T-helper 2 cell treated with Interferon-gamma antibody and Interleukin-4, amounts not matched to agents 5 μg/mL and 100 μg/mL, for 36 hours (primary cell): Measurements from ENCODE around the gene CD80.

Experiments
- DNase-seq: peaks from one replicate; pipeline ENCODE4 v3.0.0; 2021; ENCODE audit warnings: low spot score
- H3K27ac Mint-ChIP-seq: one replicate; pipeline ENCODE4 v1.8.0; 2021; ENCODE audit warnings: mild to moderate bottlenecking, mixed read lengths
- H3K27me3 Mint-ChIP-seq: one replicate; pipeline ENCODE4 v1.8.0; 2021; ENCODE audit warnings: low read depth, mixed read lengths
- H3K36me3 Mint-ChIP-seq: one replicate; pipeline ENCODE4 v1.8.0; 2021; ENCODE audit warnings: low read depth, mixed read lengths
- H3K4me1 Mint-ChIP-seq: one replicate; pipeline ENCODE4 v1.8.0; 2021; ENCODE audit warnings: low read depth, mixed read lengths
- H3K4me3 Mint-ChIP-seq: one replicate; pipeline ENCODE4 v1.8.0; 2022; ENCODE audit warnings: mild to moderate bottlenecking, moderate library complexity, mixed read lengths
- H3K9me3 Mint-ChIP-seq: one replicate; pipeline ENCODE4 v1.8.0; 2021; ENCODE audit warnings: mixed read lengths

CD80 gene

DNA sequence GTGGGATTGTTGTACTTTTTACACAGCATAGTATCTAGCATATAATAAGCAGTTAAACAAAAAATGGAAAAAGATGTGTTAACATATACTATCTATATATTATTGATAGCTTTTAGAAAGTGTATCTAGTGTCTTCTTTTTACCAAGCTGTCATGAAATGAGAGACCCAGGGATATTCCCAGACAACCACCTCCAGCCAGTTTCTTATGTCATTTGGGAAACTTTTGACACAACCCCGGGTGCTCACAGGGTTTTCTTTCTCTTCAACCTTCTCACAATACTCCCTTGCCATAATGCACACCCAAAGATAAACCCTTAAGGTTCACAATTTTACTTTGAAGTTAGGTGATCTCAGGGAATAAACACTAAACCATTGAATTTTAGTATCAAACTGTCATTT, 33.4 kb upstream of the CD80 start:
- DNase-seq, result no peak
- Mint-ChIP-seq H3K27me3 (peaks cover 8% of the 10 kb centered on the region), H3K27ac (no peak overlapping the region), H3K4me3 (no peak overlapping the region), H3K4me1 (peaks cover 14% of the 10 kb centered on the region), H3K9me3 (peaks cover 11% of the 10 kb centered on the region), H3K36me3 (peaks cover 5% of the 10 kb centered on the region)

DNA sequence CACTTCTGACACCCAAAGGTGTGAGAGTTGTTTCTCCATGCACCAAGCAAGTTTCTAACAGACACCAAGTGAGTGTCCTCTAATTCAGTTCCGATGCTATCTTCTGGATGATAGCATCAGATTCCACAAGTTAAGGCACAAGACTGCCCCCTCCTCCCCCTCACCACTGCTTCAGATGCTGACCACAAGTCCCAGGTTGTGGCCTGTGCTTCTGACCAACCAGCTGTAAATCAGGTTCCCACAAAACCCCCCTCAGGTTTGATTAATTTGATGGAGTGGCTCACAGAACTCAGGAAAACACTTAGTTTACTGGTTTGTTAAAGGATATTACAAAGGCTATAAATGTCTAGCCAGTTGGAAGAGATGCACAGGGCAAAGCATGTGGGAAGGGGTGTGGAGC, 31.3 kb upstream of the CD80 start:
- peaks cover 5% of the 10 kb centered on the region for H3K36me3 Mint-ChIP-seq
- H3K27ac Mint-ChIP-seq, result no peak overlapping the region
- H3K27me3 Mint-ChIP-seq, result peaks cover 8% of the 10 kb centered on the region
- no peak overlapping the region for H3K4me3 Mint-ChIP-seq
- DNase-seq, result no peak
- peaks cover 13% of the 10 kb centered on the region for H3K4me1 Mint-ChIP-seq
- H3K9me3 Mint-ChIP-seq, result peaks cover 11% of the 10 kb centered on the region

DNA sequence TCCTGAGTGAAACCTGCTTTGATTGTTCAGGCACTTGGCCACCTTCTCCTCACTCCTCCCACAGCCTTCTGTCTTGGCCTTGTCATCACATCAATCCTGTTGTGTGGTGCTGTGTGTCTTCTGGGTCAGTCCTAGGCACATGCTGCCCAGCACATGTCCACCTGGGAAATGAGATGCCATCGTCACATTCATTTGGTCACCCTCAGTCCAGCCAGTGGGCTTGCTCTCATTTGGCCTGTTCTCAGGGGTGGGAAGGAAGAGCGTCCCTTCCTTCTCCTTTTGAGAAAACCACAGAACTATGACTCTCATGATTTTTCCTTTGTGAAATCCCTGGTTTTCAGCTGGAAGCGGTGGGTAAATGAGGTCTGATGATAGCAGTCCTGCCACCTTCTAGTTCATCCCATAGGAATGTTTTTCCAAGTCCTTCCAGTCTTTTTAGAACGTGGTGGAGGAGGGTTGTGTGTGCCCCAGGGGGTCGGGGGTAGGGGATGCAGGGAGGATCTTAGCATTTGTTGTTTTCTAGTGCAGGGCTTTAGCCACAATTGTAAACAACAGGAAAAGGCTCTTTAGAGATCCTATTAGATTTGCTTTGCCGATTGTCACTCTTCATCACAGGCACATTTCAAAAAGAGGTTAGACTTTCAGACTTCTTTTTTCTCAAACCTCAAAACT, 29.8 kb upstream of the CD80 start:
- peaks cover 11% of the 10 kb centered on the region for H3K9me3 Mint-ChIP-seq
- H3K4me3 Mint-ChIP-seq, result no peak overlapping the region
- no peak for DNase-seq
- H3K27ac Mint-ChIP-seq, result no peak overlapping the region
- H3K36me3 Mint-ChIP-seq, result peaks cover 5% of the 10 kb centered on the region
- H3K4me1 Mint-ChIP-seq, result peaks cover 13% of the 10 kb centered on the region
- peaks cover 8% of the 10 kb centered on the region for H3K27me3 Mint-ChIP-seq

DNA sequence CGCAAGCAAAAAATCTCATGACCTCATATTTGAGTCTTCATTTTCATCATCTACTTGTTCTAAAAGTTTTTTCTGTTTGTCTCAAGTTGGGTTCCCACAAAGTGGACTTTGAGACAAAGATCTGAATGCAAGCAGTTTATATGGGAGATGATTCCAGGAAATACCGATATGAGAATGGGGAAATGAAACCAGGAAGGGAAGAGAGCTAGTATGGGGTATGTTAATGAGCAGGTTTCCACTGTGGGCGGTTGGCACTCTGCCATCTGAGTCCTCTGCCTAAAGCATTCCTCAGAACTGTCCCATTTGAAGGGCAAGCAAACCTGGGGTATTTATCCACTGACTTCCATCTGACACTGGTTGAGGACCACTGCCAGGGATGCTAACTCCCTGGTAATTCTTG, 28.7 kb upstream of the CD80 start:
- DNase-seq, result no peak
- no peak overlapping the region for H3K4me3 Mint-ChIP-seq
- peaks cover 13% of the 10 kb centered on the region for H3K4me1 Mint-ChIP-seq
- H3K36me3 Mint-ChIP-seq, result peaks cover 5% of the 10 kb centered on the region
- H3K27ac Mint-ChIP-seq, result no peak overlapping the region
- peaks cover 11% of the 10 kb centered on the region for H3K9me3 Mint-ChIP-seq
- H3K27me3 Mint-ChIP-seq, result peaks cover 6% of the 10 kb centered on the region

DNA sequence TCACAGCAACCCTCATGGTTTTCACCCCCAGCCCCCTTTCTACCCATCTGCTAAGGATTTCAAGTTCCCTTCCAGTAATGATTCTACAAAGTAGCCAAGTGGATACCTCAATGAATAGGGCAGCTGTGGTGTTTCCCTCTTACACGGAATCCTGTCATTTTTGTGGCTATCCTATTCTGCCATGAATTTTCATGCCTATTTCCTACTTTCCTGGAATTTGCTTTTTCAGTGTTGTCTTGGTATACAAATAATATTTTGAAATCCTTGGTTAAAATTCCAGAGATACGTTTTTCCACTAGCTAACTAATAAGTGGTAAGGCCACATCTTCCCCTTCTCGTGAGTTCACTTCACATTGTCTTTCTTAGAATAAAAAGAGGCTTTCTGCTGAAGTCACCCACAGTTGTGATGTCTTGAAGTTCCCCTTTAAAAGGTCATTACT, 27.3 kb upstream of the CD80 start:
- peaks cover 11% of the 10 kb centered on the region for H3K9me3 Mint-ChIP-seq
- H3K27ac Mint-ChIP-seq, result no peak overlapping the region
- H3K36me3 Mint-ChIP-seq, result peaks cover 5% of the 10 kb centered on the region
- no peak overlapping the region for H3K4me3 Mint-ChIP-seq
- peaks cover 18% of the 10 kb centered on the region for H3K4me1 Mint-ChIP-seq
- no peak for DNase-seq
- H3K27me3 Mint-ChIP-seq, result peaks cover 6% of the 10 kb centered on the region

DNA sequence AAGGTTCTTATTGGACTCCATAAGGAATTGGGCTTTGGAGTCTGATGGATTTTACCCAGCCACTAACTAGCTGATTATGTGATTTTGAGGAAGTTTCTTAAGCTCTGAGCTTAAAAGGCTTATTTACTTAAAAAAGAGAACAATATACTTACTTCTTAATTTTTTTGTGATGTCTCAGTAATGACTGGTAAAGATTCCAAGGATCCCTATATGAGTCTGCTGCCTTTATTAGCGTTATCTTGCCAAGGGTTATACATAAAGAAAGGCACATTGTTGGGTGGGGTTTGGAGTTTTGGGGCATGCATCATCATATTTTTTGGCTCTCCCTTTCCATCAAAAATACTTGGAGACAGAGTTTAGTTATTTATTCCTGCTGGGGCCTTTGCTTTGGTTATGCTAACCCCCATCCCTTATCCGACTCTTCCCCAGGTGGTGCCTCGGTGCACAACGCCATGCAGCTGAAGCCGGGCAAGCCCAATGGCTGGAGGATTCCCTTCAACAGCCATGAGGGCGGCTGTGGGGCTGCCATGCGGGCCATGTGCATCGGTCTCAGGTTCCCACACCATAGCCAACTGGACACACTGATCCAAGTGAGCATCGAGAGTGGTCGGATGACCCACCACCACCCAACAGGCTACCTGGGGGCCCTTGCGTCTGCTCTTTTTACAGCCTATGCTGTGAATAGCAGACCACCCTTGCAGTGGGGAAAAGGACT, 26.6 kb upstream of the CD80 start:
- Mint-ChIP-seq H3K9me3 (peaks cover 11% of the 10 kb centered on the region), H3K4me3 (no peak overlapping the region), H3K4me1 (peaks cover 21% of the 10 kb centered on the region), H3K27ac (no peak overlapping the region), H3K36me3 (peaks cover 5% of the 10 kb centered on the region), H3K27me3 (peaks cover 6% of the 10 kb centered on the region)
- DNase-seq, result no peak

DNA sequence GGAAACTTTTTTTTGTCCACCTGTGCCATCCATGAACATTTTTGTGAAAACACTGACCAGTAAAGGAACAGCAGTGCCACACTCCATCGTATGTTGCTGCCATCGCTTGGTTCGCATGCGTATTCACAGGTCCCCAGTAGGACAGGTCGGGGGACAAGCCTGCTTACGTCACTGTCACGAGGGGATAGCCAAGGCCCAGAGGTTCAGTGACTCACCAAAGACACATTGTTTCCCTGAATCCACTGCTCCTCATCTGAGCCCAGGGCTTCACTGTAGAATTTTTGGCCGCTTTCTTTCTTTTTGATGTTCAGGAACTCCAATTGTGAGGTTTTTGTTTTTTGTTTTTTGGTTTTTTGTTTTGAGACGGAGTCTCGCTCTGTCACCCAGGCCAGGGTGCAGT, 25.8 kb upstream of the CD80 start:
- peaks cover 24% of the 10 kb centered on the region for H3K4me1 Mint-ChIP-seq
- no peak overlapping the region for H3K27ac Mint-ChIP-seq

DNA sequence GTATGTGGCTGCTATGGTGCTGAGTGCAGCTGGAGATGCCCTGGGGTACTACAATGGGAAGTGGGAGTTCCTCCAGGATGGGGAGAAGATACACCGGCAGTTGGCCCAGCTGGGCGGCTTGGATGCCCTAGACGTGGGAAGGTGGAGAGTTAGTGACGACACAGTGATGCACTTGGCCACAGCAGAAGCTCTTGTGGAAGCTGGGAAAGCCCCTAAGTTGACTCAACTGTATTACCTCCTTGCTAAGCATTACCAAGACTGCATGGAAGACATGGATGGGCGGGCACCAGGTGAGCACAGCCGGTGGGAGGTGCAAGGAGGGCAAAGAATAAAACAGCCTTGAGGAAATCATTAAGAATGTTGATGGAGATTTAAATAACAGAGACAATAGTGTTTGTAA, 22.8 kb upstream of the CD80 start:
- Mint-ChIP-seq H3K27ac (peak overlapping the region; percentile 24), H3K4me1 (peaks cover 20% of the 10 kb centered on the region), H3K9me3 (no peaks in the 10 kb centered on the region), H3K36me3 (no peaks in the 10 kb centered on the region), H3K27me3 (no peaks in the 10 kb centered on the region), H3K4me3 (no peak overlapping the region)
- no peak for DNase-seq

More for the DNA sequence above, 25.8 kb upstream of the CD80 start:
- H3K27me3 Mint-ChIP-seq, result peaks cover 5% of the 10 kb centered on the region
- H3K36me3 Mint-ChIP-seq, result peaks cover 4% of the 10 kb centered on the region
- H3K9me3 Mint-ChIP-seq, result peaks cover 8% of the 10 kb centered on the region
- no peak overlapping the region for H3K4me3 Mint-ChIP-seq
- no peak for DNase-seq

DNA sequence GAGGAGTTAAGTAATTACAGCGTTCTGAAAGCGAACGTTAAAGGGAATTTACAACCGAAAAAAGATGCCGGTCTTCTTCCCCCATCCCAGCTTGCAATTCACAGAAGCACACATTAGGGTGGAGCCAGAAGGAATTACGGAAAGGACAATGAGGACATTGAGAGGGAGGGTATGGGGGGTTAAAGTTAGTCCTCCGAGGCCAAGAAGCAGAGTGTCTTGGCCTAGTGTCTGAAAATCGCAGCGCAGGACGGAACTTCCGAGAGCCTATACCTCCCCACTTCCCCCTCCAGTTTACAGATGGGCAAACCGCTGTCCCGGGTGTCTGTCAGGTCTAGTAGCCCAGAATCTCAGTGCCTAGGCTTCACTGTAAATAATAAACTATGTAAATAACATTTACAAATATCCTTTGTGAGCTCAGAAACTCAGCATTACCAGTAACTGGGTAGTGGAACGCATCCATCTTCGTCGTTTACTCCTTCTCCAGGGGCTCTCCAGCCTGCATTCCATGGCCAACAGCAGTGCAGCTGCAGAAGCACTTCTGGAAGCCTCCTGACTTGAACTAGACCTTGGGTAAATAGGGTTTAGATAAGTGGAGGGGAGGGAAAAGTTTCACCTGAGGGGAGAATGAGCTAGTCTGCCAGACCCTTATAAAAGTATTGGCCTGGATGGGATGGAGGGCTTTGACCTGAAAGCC, 20.8 kb upstream of the CD80 start:
- peaks cover 22% of the 10 kb centered on the region for H3K4me1 Mint-ChIP-seq
- H3K9me3 Mint-ChIP-seq, result no peaks in the 10 kb centered on the region
- no peaks in the 10 kb centered on the region for H3K27me3 Mint-ChIP-seq
- no peaks in the 10 kb centered on the region for H3K36me3 Mint-ChIP-seq
- no peak for DNase-seq
- peak overlapping the region; percentile 89 for H3K4me3 Mint-ChIP-seq
- H3K27ac Mint-ChIP-seq, result peak overlapping the region; percentile 85

DNA sequence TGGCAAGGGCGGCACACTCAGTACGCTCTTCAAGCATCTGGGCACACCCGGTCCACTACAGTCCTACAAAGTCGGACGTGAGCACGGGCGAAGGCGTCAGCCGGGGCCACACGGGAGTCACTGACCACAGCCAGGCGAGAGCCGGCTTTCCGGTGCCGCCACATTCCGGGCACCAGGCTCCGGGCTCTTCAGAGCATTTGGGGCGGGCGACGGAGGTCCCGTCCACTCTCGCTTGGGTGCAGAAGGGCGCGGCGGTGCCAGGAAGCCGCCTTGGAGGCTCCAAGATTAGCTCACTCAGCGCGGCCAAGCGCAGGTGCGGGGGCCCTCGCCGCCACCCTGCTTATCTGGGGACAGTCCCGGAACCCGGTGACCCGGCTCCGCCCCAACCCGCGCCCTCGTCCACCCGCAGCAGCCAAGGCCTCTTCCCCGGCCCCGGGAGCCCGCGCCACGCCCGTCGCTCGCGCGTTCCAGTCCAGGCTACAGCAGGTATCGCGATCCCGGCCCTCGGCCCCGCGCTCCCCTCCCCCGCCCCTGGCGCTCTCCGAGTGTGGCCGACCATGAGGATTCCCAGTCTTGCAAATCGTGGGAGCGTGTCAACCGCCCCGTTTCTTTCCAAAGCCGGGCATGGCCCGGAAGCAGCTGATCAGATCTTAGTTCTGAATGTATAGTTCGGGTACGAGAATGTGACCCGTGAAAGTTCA, 20.1 kb upstream of the CD80 start, which contains the start of gene ADPRH:
TSS of gene ADPRH (plus strand) at position 127 of the 701 bp plus-strand sequence. CDS start 2,678 bp downstream, outside the sequence.
- H3K27ac Mint-ChIP-seq, result peak within 1 kb of the TSS; percentile 85
- H3K36me3 Mint-ChIP-seq, result no peaks in the 10 kb centered on the region
- H3K4me1 Mint-ChIP-seq, result peaks cover 28% of the 10 kb centered on the region
- DNase-seq, result peak; percentile 72
- no peaks in the 10 kb centered on the region for H3K9me3 Mint-ChIP-seq
- H3K4me3 Mint-ChIP-seq, result peak within 1 kb of the TSS; percentile 89
- no peaks in the 10 kb centered on the region for H3K27me3 Mint-ChIP-seq

DNA sequence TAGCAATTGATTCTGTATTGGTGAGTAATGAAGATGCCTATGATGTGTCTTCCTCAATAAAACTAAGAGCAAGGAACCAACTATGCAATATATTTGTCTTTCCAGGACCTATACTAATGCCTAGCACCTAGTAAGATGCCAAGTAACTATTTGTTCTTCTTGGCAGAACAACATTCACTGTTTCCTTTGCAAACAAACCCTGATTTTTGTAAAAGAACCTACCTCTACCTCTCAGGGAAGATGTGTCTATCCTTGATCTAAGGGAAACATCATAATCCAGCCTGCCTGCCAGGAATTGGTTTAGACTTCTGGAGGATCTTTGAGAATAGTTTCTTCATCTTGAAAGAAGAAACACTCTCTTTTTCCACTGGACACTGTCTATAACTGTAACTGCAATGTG, 16.1 kb upstream of the CD80 start:
- DNase-seq, result no peak
- H3K4me3 Mint-ChIP-seq, result no peak overlapping the region
- H3K4me1 Mint-ChIP-seq, result peaks cover 19% of the 10 kb centered on the region
- no peaks in the 10 kb centered on the region for H3K36me3 Mint-ChIP-seq
- H3K27me3 Mint-ChIP-seq, result peaks cover 2% of the 10 kb centered on the region
- H3K9me3 Mint-ChIP-seq, result no peaks in the 10 kb centered on the region
- H3K27ac Mint-ChIP-seq, result no peak overlapping the region

DNA sequence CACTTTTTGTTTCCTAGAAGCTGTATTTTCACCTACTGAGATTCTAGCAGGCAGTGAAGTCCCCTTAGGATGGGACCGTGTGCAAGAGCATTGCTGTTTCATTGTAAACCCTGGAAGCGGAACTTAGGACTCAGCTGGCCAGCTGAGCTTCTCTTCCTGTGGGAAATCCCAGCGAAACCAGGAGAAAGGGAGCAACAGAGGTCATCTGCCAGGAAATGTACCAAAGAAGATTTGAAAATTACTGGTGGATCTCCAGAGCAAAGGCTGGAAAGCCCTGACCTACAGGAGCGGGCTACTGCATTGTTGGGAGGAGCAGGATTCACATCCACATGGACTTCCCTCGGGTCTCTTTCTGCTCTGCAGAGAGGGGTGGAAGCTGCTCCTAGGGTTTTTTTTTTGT, 12.3 kb upstream of the CD80 start:
- Mint-ChIP-seq H3K27ac (no peak overlapping the region), H3K36me3 (no peaks in the 10 kb centered on the region), H3K27me3 (peaks cover 10% of the 10 kb centered on the region), H3K9me3 (no peaks in the 10 kb centered on the region), H3K4me3 (no peak overlapping the region), H3K4me1 (peaks cover 14% of the 10 kb centered on the region)
- DNase-seq, result no peak

DNA sequence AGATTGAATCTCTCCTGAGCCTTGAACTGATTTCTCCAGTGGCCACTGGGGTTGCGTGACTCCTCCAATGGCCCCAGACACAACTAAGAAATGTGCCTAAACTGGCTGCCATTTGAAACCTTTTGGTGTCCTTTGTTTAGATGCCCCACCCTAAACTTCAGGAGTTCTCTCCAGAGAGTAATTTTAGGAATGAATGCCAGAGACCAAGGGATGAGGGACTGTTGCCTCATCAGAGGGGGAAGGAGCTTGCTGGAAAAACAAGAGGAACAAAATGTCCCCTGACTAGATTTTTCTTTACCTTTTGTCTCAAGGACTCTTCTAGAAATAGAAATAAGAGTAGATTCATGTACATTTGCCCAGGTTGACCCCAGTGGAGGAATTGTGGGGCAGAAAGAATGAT, 11.8 kb upstream of the CD80 start:
- H3K27ac Mint-ChIP-seq, result no peak overlapping the region
- DNase-seq, result no peak
- no peaks in the 10 kb centered on the region for H3K36me3 Mint-ChIP-seq
- H3K9me3 Mint-ChIP-seq, result no peaks in the 10 kb centered on the region
- peaks cover 10% of the 10 kb centered on the region for H3K27me3 Mint-ChIP-seq
- H3K4me3 Mint-ChIP-seq, result no peak overlapping the region
- H3K4me1 Mint-ChIP-seq, result peaks cover 14% of the 10 kb centered on the region

DNA sequence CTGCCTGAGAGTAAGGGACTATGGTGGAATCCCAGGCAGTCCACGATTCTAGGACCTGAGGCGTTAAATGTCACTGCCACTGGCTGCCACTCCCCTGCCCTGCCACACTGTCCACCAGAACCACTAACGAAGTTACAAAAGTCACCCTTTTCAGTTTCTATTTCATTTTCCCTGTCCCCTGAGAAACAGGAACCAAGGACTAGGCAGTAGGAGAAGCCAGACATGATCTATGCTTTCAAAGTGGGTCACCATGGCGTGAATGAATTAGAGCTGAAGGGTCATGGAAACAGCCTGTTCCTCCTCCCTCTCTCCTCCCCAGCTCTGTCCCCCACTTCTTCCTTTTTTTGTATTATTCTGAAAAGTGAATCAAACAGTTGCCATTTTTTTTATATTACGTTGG, 10.8 kb upstream of the CD80 start:
- H3K36me3 Mint-ChIP-seq, result no peaks in the 10 kb centered on the region
- no peak overlapping the region for H3K4me3 Mint-ChIP-seq
- H3K4me1 Mint-ChIP-seq, result peaks cover 13% of the 10 kb centered on the region
- H3K9me3 Mint-ChIP-seq, result no peaks in the 10 kb centered on the region
- DNase-seq, result no peak
- H3K27ac Mint-ChIP-seq, result no peak overlapping the region
- peaks cover 10% of the 10 kb centered on the region for H3K27me3 Mint-ChIP-seq
